ENCODE data around the gene EEF1AKMT2. TPM values are rescaled to one million over a fixed set of nuclear protein-coding genes. Genes with fewer than 3 reads are reported as not detected.
A peak's percentile ranks its signal among the peaks of the same experiment; 100 is the strongest.

EEF1AKMT2 gene
- total and polyA plus RNA-seq, 9 of the 15 experiments (the other 6 are each of a cell fraction or from before 2014, with no cell fraction given), result 9.3 to 34.3 (median 23.7) TPM

DNA sequence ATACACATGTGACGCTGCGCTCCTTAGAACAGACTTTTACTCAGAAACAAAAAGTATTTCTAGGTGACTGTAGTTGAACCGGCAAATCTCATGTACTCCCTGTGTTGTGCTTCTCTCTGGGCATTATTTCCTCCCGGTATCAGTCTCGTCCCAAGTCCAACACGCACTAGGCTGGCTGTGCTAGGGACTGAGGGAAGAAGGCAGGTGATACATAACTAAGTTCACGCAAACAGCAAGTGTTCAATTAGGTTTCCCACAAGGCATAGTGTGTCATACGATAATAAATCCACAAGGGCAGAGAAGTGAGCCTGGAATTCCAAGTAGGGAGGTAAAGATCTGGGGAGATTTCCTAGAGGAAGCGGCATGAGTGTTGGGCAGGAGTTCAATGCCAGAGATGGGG lies 67.9 kb downstream of the EEF1AKMT2 start:
- BruUV-seq (replicated peaks), result no TSS peak

DNA sequence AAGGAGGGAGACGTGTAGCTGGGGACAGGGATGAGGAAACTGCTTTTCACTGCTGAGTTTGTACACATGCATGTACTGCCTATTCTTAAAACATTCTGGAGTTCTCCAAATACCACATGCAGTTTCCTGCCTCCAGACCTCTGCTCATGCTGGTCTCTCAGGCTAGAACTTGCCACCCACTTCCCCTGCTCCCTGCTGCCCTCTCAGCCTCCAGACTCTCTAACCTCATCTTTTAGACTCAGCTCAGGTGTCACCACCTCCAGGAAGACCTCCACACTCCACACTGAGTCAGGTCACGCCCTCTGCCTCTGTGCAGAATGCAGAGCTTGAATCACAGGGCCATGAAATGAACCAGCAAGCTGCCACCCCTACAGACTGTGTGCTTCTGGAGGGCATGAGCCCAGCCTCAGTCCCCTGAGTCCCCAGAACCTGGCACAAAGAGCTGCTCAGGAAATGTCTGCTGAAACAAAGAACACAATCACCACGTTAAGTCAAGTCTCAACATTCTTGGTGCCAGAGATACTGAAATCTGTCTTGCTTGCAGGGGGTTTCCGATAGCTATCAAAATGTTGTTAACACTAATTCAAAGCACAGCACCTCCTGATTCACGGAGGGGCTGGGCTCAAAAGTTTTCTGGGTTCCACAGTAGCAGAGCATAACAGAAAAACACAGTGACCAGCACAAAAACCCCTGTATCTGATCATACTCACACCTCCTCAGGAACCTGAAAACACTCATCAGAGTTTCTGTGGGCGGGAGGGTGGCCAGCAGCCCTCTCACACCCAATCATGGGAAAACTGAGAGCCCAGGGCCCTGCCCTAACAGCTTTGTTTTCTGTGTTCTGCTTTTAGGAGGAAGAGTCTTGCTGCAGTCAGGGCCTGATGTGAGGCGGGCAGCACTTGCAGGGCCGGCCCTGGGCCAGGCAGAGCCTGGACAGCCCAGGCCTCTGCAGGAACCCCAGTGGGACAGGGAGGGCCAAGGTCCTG lies 68.6 kb downstream of the EEF1AKMT2 start:
- 67% methylated on average over 8 of the region's 8 CpGs for WGBS (ENCODE audit: insufficient coverage, low coverage, missing lambda C conversion rate)
- H2AFZ ChIP-seq (ENCODE audit: low read depth, low read length), result no peak overlapping the region
- peaks cover 21 to 29% of the 10 kb centered on the region in 2 experiments for H3K4me1 ChIP-seq (replicated peaks in 1 of 2; ENCODE audit: control insufficient read depth in 2 of 2, insufficient read depth in 2 of 2, low read length in 2 of 2)
- no TSS peak for BruUV-seq (replicated peaks)
- CTCF ChIA-PET (ENCODE audit: low intra/inter-chr PET ratio), result no interaction called here
- no peaks in the 10 kb centered on the region for H3K27me3 ChIP-seq (ENCODE audit: control insufficient read depth in 2 of 2, insufficient read depth in 2 of 2, low read length in 2 of 2)
- H3K4me2 ChIP-seq (ENCODE audit: insufficient read depth, low read length), result no peak overlapping the region
- 0 out of 2 replicates have a peak, but pooled peaks cover 8% of the 10 kb centered on the region for H4K20me1 ChIP-seq (replicated peaks; ENCODE audit: control insufficient read depth, insufficient read depth, low read length)
- ATAC-seq (peak; percentile 42), FAIRE-seq (no peak), DNase-seq (ENCODE audit: extremely low read depth in 1 of 4, low spot score in 3 of 4) (peak in 2 of 4 experiments; percentile 26 to 37)
- intact Hi-C loops (cut with micrococcal nuclease) (no loop called here), in situ Hi-C loops (cut with MboI) (no loop called here)
- no peaks in the 10 kb centered on the region for H3K9me3 ChIP-seq (replicated peaks; ENCODE audit: control insufficient read depth, insufficient read depth, low read depth, low read length)
- H3K4me3 ChIP-seq, result no peak overlapping the region
- no peak overlapping the region for H3K27ac ChIP-seq (ENCODE audit: extremely low read depth, low read depth, low read length)
- H3K36me3 ChIP-seq (ENCODE audit: control insufficient read depth, insufficient read depth, low read length), result peaks cover 26% of the 10 kb centered on the region; the same call in 2 of the 3 replicates
- H3K79me2 ChIP-seq (ENCODE audit: control insufficient read depth, insufficient read depth, low read length), result peaks cover 26% of the 10 kb centered on the region
- no peaks in the 10 kb centered on the region for H3K9me1 ChIP-seq (ENCODE audit: control insufficient read depth, insufficient read depth, low read length)
- peak overlapping the region in 1 of 2 experiments; percentile 55; a peak in 1 of 4 replicates for H3K9ac ChIP-seq (ENCODE audit: insufficient read depth in 1 of 2, low read depth in 2 of 2, low read length in 2 of 2)
- POLR2A ChIA-PET, result interaction anchor here (0.6 to 1.0 kb wide), 2 partner anchors 10 to 123 kb away, joined by 3 read pairs; no protein-coding TSS in a partner anchor
- TF ChIP-seq RBM25 (IDR thresholded peaks at IDR 0.05; ENCODE audit: low read depth, low read length, severe bottlenecking) (peak; percentile 20), ZFP36 (IDR thresholded peaks at IDR 0.05; ENCODE audit: low read depth, low read length, partially characterized antibody) (peak; percentile 97), MCM2 (IDR thresholded peaks at IDR 0.05; ENCODE audit: low read depth) (no peak), ZNF639 (CRISPR knock-in tag; conservative IDR thresholded peaks at IDR 0.05 in 1 of 2, IDR thresholded peaks at IDR 0.05 in 1 of 2) (no peak), ZNF584 (CRISPR knock-in tag; IDR thresholded peaks at IDR 0.05; ENCODE audit: low read depth) (no peak), MCM5 (IDR thresholded peaks at IDR 0.05; ENCODE audit: low read depth) (no peak), CGGBP1 (CRISPR knock-in tag; IDR thresholded peaks at IDR 0.05) (no peak)
- TF ChIP-seq, protein P1, sequence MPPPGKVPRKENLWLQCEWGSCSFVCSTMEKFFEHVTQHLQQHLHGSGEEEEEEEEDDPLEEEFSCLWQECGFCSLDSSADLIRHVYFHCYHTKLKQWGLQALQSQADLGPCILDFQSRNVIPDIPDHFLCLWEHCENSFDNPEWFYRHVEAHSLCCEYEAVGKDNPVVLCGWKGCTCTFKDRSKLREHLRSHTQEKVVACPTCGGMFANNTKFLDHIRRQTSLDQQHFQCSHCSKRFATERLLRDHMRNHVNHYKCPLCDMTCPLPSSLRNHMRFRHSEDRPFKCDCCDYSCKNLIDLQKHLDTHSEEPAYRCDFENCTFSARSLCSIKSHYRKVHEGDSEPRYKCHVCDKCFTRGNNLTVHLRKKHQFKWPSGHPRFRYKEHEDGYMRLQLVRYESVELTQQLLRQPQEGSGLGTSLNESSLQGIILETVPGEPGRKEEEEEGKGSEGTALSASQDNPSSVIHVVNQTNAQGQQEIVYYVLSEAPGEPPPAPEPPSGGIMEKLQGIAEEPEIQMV (tag; conservative IDR thresholded peaks at IDR 0.05; ENCODE audit: low read depth), result no peak

More for the DNA sequence above, 67.9 kb downstream of the EEF1AKMT2 start:
- in situ Hi-C loops (cut with MboI) (no loop called here), intact Hi-C loops (cut with micrococcal nuclease) (no loop called here)
- Histone ChIP-seq H3K9ac (ENCODE audit: insufficient read depth in 1 of 2, low read depth in 2 of 2, low read length in 2 of 2) (peak overlapping the region in 1 of 2 experiments; percentile 55; a peak in 1 of 4 replicates), H3K27ac (ENCODE audit: extremely low read depth, low read depth, low read length) (no peak overlapping the region), H3K27me3 (ENCODE audit: control insufficient read depth in 2 of 2, insufficient read depth in 2 of 2, low read length in 2 of 2) (no peaks in the 10 kb centered on the region), H3K4me1 (replicated peaks in 1 of 2; ENCODE audit: control insufficient read depth in 2 of 2, insufficient read depth in 2 of 2, low read length in 2 of 2) (peaks cover 14 to 21% of the 10 kb centered on the region in 2 experiments), H3K4me2 (ENCODE audit: insufficient read depth, low read length) (no peak overlapping the region), H3K9me1 (ENCODE audit: control insufficient read depth, insufficient read depth, low read length) (peaks cover 3% of the 10 kb centered on the region), H3K36me3 (ENCODE audit: control insufficient read depth, insufficient read depth, low read length) (peaks cover 26% of the 10 kb centered on the region; the same call in 2 of the 3 replicates), H4K20me1 (replicated peaks; ENCODE audit: control insufficient read depth, insufficient read depth, low read length) (0 out of 2 replicates have a peak, but pooled peaks cover 4% of the 10 kb centered on the region), H3K4me3 (no peak overlapping the region), H3K9me3 (replicated peaks; ENCODE audit: control insufficient read depth, insufficient read depth, low read depth, low read length) (no peaks in the 10 kb centered on the region), H2AFZ (ENCODE audit: low read depth, low read length) (no peak overlapping the region), H3K79me2 (ENCODE audit: control insufficient read depth, insufficient read depth, low read length) (peaks cover 26% of the 10 kb centered on the region)
- FAIRE-seq (no peak), DNase-seq (ENCODE audit: extremely low read depth in 1 of 4, low spot score in 3 of 4) (no peak), ATAC-seq (no peak)
- 84% methylated on average over 9 of the region's 9 CpGs for WGBS (ENCODE audit: insufficient coverage, low coverage, missing lambda C conversion rate)
- CTCF ChIA-PET (ENCODE audit: low intra/inter-chr PET ratio), result no interaction called here
- TF ChIP-seq SMARCB1 (IDR thresholded peaks at IDR 0.05; ENCODE audit: insufficient read length, low read depth), result no peak
- TF ChIP-seq ZKSCAN3 (CRISPR knock-in tag; IDR thresholded peaks at IDR 0.05), result no peak
- POLR2A ChIA-PET, result no interaction called here
